Globus pallidus (tissue), 1 donor: ENCODE measurements around the gene TPX2.

Experiments
- DNase-seq: peaks from one replicate; pipeline ENCODE4 v3.0.0-alpha.2; 2015; ENCODE audit warnings: low spot score

Gene TPX2

GRCh38 chr20:31833130-31833930, 94.2 kb downstream of the TPX2 start:
- DNase-seq, result no peak

GRCh38 chr20:31833931-31834521, 94.9 kb downstream of the TPX2 start:
- DNase-seq, result no peak

GRCh38 chr20:31835554-31835953, 96.5 kb downstream of the TPX2 start:
- no peak for DNase-seq

- peak; percentile 49 for DNase-seq
These were observed 97.1 kb downstream of the TPX2 start for GRCh38 chr20:31835977-31836852.

GRCh38 chr20:31836853-31837608, 97.9 kb downstream of the TPX2 start:
- no peak for DNase-seq

- DNase-seq, result no peak
These were observed 98.9 kb downstream of the TPX2 start for GRCh38 chr20:31837896-31838397.

GRCh38 chr20:31838646-31839292, 99.7 kb downstream of the TPX2 start:
- DNase-seq, result no peak

GRCh38 chr20:31839782-31840487, 100.8 kb downstream of the TPX2 start:
- no peak for DNase-seq

- no peak for DNase-seq
These were observed 102.1 kb downstream of the TPX2 start for GRCh38 chr20:31840906-31841816.

- DNase-seq, result no peak
These were observed 102.8 kb downstream of the TPX2 start for GRCh38 chr20:31841928-31842327.

GRCh38 chr20:31842471-31843157, 103.5 kb downstream of the TPX2 start:
- DNase-seq, result no peak

- no peak for DNase-seq
These were observed 104.2 kb downstream of the TPX2 start for GRCh38 chr20:31843288-31843687.

GRCh38 chr20:31843881-31844280, 104.8 kb downstream of the TPX2 start:
- no peak for DNase-seq

- DNase-seq, result no peak
These were observed 105.7 kb downstream of the TPX2 start for GRCh38 chr20:31844737-31845299.

GRCh38 chr20:31845300-31845863, 106.3 kb downstream of the TPX2 start, which contains the start of gene FOXS1:
Gene FOXS1 (minus strand): TSS chr20:31845604. CDS start chr20:31845542, 62 bp downstream.
- DNase-seq, result peak; percentile 16

GRCh38 chr20:31846793-31847138, 107.7 kb downstream of the TPX2 start:
- DNase-seq, result no peak

- DNase-seq, result no peak
These were observed 109.3 kb downstream of the TPX2 start for GRCh38 chr20:31848088-31848999.
